H1 (cell line): ENCODE results near the gene SLC12A5. TPM values are rescaled to one million over a fixed set of nuclear protein-coding genes. Genes with fewer than 3 reads are reported as not detected.

Experiments used
- BCL11A ChIP-seq, 2 experiments: IDR thresholded peaks; one replicate each; pipeline ENCODE4 v1.6.1; 2011; ENCODE audit warnings: low read depth in 2 of 2, low read length in 2 of 2, mild to moderate bottlenecking in 2 of 2
- EZH2 ChIP-seq: fragments of 200-600 bp; sonication (generic); IDR thresholded peaks from 2 replicates; pipeline ENCODE4 v1.7.1; 2012; ENCODE audit warnings: low read depth, mild to moderate bottlenecking, moderate library complexity, low read length, inconsistent platforms; ENCODE audit not compliant: severe bottlenecking
- HDAC2 ChIP-seq, 2 experiments: fragments of 300-600 bp in 1 of 2; sonication (generic) in 1 of 2; IDR thresholded peaks; 2 replicates each; pipeline ENCODE4 v1.6.1; 2011 to 2012; ENCODE audit warnings: low read depth in 2 of 2, low read length in 2 of 2, mild to moderate bottlenecking in 2 of 2, moderate library complexity in 2 of 2, borderline replicate concordance in 1 of 2, inconsistent platforms in 1 of 2
- HDAC6 ChIP-seq: IDR thresholded peaks from one replicate; pipeline ENCODE4 v1.7.1; 2012; ENCODE audit warnings: low read depth, mild to moderate bottlenecking, inconsistent platforms, low read length, moderate library complexity
- PHF8 ChIP-seq: fragments of 200-600 bp; sonication (generic); conservative IDR thresholded peaks from 2 replicates; pipeline ENCODE4 v1.7.1; 2012; ENCODE audit warnings: low read depth, mild to moderate bottlenecking, inconsistent platforms, low read length, moderate library complexity
- RNF2 ChIP-seq: fragments of 200-900, 300-1000 bp; sonication (generic); IDR thresholded peaks from 2 replicates; pipeline ENCODE4 v1.7.1; 2016; ENCODE audit warnings: borderline replicate concordance, low read depth, mild to moderate bottlenecking, antibody characterized with exemption, low read length; ENCODE audit not compliant: poor library complexity, severe bottlenecking; ENCODE audit errors: missing control alignments
- SIRT6 ChIP-seq: IDR thresholded peaks from one replicate; pipeline ENCODE4 v1.7.1; 2012; ENCODE audit warnings: low read length, inconsistent platforms
- SP4 ChIP-seq: IDR thresholded peaks from 2 replicates; pipeline ENCODE4 v1.6.1; 2012; ENCODE audit warnings: low read length, inconsistent platforms
- TCF12 ChIP-seq: IDR thresholded peaks from 2 replicates; pipeline ENCODE4 v1.6.1; 2011; ENCODE audit warnings: low read depth, mild to moderate bottlenecking, low read length
- ZNF274 ChIP-seq: IDR thresholded peaks from 2 replicates; pipeline ENCODE4 v1.7.0; 2012; ENCODE audit warnings: low read length, borderline replicate concordance; ENCODE audit errors: extremely low read depth
- polyA plus RNA-seq, 7 experiments: library from polyadenylated mRNA; depleted of rRNA in 3 of 7; stranded (reverse) in 5 of 7; unstranded in 2 of 7; fragments of >200 nt in 5 of 7; fragments of 200-250 nt in 2 of 7; gene quantifications; 1 replicate in 5 of 7; 2 replicates in 1 of 7; 4 replicates in 1 of 7; pipeline versions ENCODE4 v1.2.1 to v1.2.3, GENCODE V29; 2011 to 2013; ENCODE audit warnings: missing spikeins in 2 of 7, mixed read lengths in 2 of 7
- total RNA-seq: library from RNA; stranded (reverse); fragmentation: NEBNext Ultra II Directional; extraction: Animal tissue kit (Norgen Biotek cat#: 25700); gene quantifications from 2 replicates; pipeline ENCODE4 v1.2.1, GENCODE V29; 2021
- TF ChIP-seq, protein P1 (sequence below): fragments of 300-600 bp; sonication (generic); IDR thresholded peaks from 2 replicates; pipeline ENCODE4 v1.7.1; 2012; ENCODE audit warnings: low read length, moderate library complexity, mild to moderate bottlenecking, inconsistent platforms; ENCODE audit not compliant: insufficient replicate concordance

Gene SLC12A5
- total and polyA plus RNA-seq, 2 of the 8 experiments (the other 6 are each of a cell fraction or from before 2014, with no cell fraction given), result 1.9 to 7.3 TPM

GRCh38 chr20:46063652-46064054 lies 34.6 kb downstream of the SLC12A5 start (continued):
- TF ChIP-seq, protein P1, sequence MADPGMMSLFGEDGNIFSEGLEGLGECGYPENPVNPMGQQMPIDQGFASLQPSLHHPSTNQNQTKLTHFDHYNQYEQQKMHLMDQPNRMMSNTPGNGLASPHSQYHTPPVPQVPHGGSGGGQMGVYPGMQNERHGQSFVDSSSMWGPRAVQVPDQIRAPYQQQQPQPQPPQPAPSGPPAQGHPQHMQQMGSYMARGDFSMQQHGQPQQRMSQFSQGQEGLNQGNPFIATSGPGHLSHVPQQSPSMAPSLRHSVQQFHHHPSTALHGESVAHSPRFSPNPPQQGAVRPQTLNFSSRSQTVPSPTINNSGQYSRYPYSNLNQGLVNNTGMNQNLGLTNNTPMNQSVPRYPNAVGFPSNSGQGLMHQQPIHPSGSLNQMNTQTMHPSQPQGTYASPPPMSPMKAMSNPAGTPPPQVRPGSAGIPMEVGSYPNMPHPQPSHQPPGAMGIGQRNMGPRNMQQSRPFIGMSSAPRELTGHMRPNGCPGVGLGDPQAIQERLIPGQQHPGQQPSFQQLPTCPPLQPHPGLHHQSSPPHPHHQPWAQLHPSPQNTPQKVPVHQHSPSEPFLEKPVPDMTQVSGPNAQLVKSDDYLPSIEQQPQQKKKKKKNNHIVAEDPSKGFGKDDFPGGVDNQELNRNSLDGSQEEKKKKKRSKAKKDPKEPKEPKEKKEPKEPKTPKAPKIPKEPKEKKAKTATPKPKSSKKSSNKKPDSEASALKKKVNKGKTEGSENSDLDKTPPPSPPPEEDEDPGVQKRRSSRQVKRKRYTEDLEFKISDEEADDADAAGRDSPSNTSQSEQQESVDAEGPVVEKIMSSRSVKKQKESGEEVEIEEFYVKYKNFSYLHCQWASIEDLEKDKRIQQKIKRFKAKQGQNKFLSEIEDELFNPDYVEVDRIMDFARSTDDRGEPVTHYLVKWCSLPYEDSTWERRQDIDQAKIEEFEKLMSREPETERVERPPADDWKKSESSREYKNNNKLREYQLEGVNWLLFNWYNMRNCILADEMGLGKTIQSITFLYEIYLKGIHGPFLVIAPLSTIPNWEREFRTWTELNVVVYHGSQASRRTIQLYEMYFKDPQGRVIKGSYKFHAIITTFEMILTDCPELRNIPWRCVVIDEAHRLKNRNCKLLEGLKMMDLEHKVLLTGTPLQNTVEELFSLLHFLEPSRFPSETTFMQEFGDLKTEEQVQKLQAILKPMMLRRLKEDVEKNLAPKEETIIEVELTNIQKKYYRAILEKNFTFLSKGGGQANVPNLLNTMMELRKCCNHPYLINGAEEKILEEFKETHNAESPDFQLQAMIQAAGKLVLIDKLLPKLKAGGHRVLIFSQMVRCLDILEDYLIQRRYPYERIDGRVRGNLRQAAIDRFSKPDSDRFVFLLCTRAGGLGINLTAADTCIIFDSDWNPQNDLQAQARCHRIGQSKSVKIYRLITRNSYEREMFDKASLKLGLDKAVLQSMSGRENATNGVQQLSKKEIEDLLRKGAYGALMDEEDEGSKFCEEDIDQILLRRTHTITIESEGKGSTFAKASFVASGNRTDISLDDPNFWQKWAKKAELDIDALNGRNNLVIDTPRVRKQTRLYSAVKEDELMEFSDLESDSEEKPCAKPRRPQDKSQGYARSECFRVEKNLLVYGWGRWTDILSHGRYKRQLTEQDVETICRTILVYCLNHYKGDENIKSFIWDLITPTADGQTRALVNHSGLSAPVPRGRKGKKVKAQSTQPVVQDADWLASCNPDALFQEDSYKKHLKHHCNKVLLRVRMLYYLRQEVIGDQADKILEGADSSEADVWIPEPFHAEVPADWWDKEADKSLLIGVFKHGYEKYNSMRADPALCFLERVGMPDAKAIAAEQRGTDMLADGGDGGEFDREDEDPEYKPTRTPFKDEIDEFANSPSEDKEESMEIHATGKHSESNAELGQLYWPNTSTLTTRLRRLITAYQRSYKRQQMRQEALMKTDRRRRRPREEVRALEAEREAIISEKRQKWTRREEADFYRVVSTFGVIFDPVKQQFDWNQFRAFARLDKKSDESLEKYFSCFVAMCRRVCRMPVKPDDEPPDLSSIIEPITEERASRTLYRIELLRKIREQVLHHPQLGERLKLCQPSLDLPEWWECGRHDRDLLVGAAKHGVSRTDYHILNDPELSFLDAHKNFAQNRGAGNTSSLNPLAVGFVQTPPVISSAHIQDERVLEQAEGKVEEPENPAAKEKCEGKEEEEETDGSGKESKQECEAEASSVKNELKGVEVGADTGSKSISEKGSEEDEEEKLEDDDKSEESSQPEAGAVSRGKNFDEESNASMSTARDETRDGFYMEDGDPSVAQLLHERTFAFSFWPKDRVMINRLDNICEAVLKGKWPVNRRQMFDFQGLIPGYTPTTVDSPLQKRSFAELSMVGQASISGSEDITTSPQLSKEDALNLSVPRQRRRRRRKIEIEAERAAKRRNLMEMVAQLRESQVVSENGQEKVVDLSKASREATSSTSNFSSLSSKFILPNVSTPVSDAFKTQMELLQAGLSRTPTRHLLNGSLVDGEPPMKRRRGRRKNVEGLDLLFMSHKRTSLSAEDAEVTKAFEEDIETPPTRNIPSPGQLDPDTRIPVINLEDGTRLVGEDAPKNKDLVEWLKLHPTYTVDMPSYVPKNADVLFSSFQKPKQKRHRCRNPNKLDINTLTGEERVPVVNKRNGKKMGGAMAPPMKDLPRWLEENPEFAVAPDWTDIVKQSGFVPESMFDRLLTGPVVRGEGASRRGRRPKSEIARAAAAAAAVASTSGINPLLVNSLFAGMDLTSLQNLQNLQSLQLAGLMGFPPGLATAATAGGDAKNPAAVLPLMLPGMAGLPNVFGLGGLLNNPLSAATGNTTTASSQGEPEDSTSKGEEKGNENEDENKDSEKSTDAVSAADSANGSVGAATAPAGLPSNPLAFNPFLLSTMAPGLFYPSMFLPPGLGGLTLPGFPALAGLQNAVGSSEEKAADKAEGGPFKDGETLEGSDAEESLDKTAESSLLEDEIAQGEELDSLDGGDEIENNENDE, result no peak
- TF ChIP-seq PHF8 (no peak), SP4 (no peak), BCL11A (IDR thresholded peaks at IDR 0.05; ENCODE audit: low read depth in 2 of 2, low read length in 2 of 2) (no peak), HDAC2 (IDR thresholded peaks at IDR 0.05; ENCODE audit: borderline replicate concordance in 1 of 2, low read depth in 2 of 2, low read length in 2 of 2) (no peak), TCF12 (no peak), SIRT6 (no peak), EZH2 (no peak), RNF2 (no peak), HDAC6 (no peak), ZNF274 (no peak)
